T-helper 9 cell (primary cell): ENCODE data around the gene TMEM132A.
A peak's percentile ranks its signal among the peaks of the same experiment; 100 is the strongest.
"Not testable (repeated sequence)": the region's sequence is repeated elsewhere in the genome, so short reads cannot be mapped to it uniquely, and the experiment has no call there.

ENCODE experiments used
- DNase-seq: peaks from one replicate; pipeline ENCODE4 v3.0.0-alpha.2; 2020

The TMEM132A gene

DNA sequence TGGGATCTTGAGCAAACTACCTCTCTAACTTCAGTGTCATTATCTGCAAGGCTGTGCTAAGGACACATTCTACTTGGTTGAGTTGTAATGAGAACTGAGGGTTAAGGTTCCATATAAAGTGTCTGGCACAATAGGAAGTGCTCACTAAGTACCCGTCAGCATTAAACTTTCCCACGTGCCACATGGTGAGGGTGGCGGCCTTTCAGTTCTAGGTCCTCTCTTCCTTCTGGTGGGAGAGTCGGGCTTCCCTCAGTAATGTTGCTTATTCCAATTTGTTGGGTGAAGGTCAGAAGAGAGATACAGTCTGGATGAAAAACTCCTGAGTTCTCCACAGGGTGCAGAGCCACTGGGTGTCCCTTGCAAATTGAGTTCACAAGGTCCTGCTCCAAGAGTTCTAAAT, 42.6 kb downstream of the TMEM132A start:
- no peak for DNase-seq

DNA sequence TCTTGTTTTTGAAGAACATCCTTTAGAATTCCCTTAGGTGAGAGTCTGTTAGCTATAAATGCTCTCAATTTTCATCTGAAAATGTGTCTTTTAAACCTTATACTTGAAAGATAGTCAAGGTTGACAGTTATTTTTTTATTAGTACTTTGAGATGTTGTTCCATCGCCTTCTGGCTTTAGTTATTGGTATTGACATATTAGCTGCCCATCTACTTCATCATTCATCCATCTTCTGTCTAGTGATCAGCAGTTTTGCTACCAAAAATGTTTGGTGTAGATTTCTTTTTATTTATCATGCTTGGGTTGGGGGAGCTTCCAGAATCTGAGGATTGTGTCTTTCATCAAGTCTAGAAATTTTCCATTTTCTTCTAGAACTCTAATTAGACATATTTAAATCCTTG, 44.0 kb downstream of the TMEM132A start:
- DNase-seq, result no peak

DNA sequence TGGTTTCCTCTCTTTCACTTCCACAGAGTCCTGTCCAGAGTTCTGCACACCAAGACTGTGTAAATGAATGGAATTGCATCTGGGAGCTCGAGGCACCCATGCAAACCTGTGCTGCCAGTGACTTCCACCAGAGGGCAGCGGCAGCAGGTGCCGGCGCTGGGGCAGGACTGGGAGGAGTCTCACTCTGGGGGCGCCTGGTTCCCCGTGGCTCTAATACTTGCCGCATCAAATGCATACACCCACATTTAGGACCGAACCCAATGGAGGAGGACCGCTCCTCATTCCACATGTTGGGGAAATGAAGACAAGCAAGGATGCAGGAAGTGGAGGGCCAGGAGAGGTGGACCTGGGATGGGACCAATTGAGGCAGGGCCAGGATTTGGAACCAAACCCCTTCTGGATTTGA, 46.1 kb downstream of the TMEM132A start:
- peak; percentile 81 for DNase-seq

DNA sequence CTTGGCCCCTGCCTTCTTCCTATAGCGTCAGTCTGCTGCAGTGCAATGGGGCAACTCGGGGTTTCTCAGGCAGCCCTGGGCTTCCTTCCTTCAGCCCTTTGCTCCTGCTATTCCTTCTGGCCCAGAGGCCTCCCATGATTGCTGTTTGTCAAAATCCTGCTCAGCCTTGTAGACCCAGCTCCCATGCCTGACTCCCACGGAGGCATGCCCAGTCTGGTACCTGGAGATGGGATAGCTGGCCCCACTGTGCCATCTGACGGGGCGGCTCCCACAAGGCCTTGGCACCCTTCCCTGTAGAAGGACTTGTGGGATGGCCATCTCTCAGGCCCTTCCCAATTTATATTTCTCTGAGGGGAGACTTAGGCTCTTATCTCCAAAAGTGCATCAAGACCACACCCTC, 46.6 kb downstream of the TMEM132A start:
- no peak for DNase-seq

DNA sequence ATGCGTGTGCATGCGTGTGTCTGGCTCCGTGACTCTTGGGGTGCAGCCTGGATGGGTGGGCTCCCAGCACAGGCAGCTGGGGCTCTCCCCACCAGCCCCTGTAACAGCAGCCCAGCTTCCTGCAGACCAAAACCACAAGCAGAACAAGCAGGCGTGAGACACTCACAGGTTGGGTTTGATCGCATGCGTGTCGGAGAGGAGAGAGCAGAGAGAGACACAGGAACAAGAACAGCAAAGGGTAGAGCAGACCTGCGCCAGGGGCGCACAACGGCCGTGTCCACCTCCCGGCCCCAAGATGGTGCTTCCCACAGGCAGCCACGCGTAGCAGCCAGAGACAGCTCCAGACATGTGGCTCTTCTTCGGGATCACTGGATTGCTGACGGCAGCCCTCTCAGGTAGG, 47.3 kb downstream of the TMEM132A start, which contains the start of gene CD6:
Gene CD6, plus strand, starts transcription at position 161 of the 400 bp plus-strand sequence. Its CDS starts 186 bp downstream, at position 347.
- DNase-seq, result peak; percentile 54

DNA sequence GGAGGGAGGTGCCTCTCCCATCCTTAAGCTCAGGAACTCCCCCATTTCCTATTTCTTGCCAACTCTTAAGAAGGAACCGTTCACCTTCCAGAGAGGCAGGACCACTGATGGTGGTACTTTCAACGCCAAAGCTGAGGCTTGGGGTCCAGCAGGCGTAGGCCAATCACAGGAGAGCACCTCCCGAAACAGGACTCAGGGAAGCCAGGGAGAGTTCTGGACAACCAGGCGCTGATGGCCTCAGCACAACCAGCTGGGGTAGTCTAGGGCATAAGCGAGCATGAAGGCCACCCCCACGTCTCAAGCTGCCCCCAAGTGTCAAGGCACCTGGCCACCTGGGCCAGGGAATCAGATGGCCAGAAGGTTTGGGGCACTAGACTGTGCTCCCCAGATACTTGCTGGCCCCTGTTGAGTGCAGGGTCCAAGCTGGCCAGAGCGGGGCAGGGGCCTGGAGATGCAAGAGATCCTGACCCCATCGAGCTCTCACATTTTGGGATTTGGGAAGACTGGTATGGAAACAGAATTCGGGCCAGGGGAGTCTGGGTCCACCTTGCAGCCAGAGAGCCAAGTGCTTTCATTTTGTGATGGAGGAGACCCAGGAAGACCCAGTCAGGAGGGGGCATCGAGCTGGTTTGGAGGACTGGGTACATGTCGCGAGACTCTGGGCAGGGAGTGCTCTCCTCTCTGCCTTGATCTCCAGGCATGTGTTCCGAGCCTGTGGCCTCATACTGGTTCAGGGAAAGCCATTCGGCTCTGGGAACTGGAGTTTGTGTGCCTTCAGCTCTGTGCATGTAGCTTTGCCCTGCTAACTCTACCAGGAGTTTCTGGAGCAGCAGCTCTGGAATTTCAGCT, 48.1 kb downstream of the TMEM132A start:
- no peak for DNase-seq

DNA sequence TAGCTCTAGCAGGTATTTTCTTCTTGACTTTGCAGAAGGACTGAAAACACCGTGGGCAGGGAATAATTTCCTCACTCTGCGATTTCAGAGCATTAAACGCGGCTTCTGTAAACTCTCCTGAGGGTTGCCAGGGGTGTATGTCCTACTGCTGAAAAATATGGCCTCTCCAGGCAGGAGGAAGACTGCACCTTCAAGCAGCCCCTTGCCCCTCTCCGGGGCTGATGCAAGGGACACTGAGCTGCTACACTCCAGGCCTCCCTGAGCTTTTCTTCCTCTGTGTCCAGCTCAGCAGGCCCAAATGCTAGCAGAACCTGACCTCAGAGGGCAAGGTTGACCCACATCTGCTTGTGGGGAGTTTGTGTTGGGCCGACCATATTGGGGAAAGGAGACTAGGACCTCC, 49.4 kb downstream of the TMEM132A start:
- no peak for DNase-seq

DNA sequence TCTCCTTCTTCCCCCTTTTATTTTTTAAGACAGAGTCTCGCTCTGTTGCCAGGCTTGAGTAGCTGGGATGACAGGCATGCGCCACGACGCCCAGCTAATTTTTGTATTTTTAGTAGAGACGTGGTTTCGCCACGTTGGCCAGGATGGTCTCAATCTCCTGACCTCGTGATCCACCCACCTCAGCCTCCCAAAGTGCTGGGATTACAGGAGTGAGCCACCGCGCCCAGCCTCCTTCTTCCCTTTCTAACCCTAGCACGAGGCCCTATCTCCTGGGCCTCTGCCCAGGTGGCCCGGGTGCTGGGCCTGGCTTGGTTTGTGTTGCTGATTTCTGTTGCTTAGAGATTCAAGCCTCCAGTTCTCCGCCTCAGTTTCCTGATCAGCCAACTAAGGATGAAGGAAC, 50.1 kb downstream of the TMEM132A start:
- not testable (repeated sequence) for DNase-seq

DNA sequence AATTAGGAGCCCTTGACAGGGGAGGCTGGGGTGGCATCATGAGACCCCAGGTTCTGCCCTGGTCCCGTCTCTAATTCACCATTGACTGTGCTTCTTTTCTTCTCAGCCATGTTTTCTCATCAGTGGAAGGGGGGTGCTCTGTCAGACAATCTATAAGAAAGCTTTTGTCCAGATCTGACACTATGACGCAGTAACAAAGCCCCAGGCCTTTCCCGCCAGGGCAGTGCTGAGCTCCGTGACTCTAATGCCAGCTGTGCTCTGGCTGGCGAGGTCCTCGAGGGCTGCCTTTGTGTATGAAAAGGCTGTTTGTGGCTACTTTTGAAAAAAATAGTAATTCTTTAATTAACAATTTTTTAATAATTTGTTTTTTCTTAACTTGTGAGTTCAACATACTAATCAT, 50.5 kb downstream of the TMEM132A start:
- DNase-seq, result no peak

DNA sequence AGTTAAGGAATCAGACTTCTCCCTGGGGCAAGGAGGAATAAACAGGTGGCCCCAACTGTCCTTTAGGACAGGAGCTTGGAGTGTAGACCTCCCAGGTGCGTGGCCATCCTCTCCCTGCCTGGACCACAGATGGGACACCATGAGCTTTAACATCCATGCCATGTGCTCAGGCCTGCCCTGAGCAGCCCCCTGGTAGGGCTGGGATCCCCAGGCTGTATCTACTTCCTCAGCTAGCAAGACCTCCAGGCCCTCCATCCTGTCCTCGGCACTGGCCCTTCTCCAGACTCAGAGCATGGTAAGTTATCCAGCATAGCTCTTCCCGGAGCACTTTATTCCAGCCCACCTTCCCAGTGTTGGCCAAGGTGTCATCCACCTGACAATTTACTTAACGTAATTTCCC, 53.0 kb downstream of the TMEM132A start:
- DNase-seq, result no peak

DNA sequence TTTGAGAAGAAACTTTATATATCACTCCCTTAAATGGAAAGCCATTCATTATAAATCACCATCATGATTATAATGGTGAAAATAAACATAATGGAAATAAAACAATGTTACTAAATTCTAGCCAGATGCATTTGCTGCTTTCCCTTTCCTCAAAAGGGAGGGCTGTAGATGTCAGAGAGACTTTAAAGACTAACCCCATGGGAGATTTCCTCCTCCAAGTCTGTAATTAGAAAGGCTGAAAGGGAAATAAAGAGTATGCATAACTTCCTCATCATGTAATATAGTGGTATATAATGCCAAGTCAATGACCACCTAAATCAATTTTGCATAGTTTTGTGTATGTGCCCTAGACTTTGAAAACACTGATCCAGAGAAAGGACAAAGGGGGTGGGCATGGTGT, 53.6 kb downstream of the TMEM132A start:
- no peak for DNase-seq

DNA sequence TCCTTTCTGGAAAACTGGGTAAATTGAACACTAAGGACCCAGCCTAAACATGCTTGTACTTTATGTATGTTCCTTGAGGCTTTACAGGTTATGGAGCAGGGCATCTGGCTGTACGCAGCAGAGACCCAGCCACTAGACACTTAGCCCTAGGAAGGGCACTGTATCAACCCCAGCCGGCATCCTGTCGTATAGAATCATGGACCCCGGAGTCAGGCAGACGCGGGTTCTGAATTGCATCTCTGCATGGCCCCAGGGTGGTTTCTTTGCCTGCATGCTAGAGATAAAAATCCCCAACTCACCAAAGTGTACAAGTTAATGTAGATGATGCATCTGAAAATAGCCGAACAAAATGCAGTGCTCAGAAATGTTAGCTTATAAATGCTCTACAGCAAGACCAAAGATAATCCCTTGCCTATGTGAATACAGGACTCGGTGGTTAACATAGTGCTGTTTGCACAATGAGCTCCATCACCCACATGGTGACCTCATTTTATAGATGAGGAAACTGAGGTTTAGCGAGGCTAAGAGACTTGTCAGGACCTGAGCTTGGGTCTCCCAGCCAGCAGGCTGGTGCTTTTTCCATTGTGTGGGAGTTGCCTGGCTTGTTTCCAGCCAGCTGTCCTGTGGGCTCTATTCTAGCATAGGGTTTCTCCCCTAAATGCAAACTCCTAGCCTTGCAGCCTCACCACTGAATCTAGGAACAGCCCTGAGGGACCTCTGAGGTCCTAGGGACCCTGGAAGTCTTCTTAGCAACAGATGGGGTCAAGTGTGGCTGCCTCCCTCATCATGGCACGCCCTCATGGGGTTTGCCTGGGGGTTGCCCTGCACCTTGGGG, 54.5 kb downstream of the TMEM132A start:
- peak; percentile 34 for DNase-seq

DNA sequence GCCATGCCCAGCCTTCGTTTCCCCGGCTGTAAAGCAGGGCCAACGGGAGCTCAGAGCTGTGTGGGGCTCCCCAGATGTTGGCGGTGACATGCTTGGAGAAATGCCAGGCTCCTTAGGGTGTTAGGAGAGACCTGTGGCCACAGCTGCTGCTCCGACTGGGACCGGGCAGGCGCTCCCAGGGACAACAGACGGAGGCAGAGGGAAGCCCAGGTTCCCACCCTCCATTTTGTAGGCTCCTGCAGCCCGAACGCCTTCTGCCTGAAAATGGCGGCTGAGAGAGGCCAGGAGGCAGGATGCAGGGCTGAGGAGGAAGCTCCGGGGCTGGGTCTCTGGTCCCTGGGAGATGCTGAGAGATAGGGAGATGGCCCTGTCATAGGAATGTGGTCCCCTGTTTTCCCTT, 57.3 kb downstream of the TMEM132A start:
- DNase-seq, result no peak

DNA sequence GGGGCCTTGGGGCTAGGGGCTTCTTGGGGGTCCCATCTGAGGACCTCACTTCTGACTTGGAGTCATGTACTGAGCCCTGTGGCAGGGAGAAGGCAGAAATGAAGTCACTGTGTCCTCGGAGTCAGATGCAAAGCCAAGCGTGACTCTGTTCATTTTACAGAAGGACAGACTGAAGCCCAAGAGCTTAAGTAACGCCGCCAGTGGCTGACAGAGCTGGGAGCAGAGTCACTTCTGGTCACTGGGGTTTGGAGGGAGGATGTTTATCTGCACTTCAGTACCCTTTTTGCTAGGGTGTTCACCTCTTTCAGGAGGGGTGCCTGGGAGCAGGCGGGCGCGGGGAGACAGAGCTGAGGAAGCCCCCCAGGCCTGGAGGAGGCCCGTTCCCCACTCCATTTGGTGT, 57.9 kb downstream of the TMEM132A start:
- no peak for DNase-seq

DNA sequence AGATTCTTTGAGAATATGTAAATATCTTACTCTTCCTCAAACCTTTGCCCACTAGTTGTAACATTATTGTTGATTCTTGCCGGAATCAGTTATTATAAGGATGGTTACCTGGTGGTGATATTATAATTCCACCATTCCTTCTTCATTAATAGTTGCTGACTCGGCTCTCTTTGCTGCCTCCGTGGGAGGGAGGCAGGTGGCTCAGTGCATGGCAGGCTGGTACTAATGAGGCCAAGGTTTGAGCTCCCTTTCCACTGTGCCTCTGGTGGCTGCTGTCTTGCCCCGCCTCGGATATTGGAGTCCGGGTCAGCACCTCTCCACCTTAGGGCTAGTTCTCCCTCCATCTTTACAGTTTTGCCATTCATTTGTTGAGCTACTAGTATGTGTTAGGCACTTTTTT, 59.9 kb downstream of the TMEM132A start:
- no peak for DNase-seq

DNA sequence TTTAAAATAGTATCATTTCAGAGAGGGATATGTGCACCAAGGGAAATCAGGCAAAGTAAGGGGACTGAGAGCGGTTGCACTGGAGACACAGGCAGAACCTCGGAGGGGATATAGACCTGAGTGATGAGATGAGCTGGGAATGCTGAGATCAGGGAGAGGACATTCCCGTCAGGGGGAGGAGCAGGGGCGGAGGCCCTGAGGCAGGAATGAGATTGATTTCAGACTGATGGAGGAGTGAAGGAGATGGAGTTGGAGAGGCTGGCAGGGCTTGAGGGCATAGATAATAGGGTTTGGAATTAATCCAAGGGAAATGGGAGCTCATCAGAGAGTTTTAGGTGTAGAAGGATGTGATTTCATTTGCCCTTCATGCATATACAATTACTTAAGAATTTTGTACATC, 60.4 kb downstream of the TMEM132A start:
- DNase-seq, result no peak

DNA sequence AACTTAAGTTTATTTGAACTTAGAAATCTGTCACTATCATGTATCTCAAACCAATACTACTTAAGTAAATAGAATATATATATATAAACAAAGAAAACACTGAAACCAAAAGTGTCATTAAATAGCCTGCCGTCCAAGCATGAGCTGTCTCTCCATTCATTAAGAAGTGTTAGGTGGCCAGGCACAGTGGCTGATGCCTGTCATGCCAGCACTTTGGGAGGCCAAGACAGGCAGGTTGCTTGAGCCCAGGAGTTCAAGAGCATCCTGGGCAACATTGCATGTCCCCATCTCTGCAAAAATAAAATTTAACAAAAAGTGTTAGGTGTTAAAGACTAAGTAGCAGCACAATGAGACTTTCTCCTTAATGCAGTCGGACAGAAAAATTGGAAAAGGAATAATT, 61.2 kb downstream of the TMEM132A start:
- no peak for DNase-seq

DNA sequence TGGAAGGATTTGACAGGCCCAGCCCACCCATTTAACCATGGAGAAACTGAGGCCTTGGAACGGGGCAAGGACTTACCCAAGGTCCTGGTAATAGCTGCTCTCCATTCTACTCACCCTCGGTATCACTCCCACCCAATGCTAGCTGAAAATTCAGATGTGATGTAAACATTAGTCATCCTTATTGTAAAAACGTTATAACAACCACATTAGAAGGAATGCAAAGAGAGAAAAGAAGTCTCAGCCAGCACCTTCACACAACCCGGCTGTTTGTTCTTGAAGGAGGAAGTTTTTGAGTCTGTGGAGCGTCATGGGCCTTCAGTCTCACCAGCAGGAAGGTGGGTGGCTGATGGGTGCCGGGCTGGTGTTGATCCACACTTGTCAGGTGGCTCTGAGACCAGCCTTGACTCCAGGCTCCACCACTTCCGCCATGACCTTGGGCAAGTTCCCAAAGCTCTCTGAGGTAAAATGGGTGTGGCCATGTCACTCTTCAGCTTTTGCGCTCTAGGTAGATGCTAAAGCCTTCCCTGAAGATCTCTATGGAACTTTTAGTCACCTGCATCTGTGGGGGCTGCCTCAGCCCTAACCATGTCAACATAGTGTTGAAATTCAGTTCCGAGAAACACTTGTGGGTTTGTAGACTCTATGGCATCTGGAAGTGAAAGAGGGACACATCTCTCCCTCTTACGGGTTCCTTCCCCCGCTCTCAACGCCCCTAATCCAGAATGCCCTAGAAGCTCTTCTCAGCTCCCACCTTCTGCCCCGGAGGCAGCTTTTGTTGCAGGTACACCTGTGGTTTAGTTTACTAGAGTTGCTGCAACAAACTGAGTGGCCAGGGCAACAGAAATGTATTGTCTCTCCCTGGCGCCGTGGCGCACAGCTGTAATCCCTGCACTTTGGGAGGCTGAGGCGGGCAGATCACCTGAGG, 62.0 kb downstream of the TMEM132A start:
- peak; percentile 85 for DNase-seq
